Endodermal cell (in vitro differentiated cells): Measurements from ENCODE around the gene KIFC3. TPM values are rescaled to one million over a fixed set of nuclear protein-coding genes. Genes with fewer than 3 reads are reported as not detected.

Source experiments
- DNase-seq: peaks from one replicate; pipeline ENCODE4 v3.0.0-alpha.2; 2017
- H3K27ac ChIP-seq: 2 replicates; pipeline ENCODE4 v1.5.1; 2013; ENCODE audit warnings: mild to moderate bottlenecking, low read depth, low read length, moderate library complexity
- H3K27me3 ChIP-seq: 2 replicates; pipeline ENCODE4 v1.6.1; 2013; ENCODE audit warnings: mild to moderate bottlenecking, low read length, moderate library complexity; ENCODE audit not compliant: insufficient read depth, control insufficient read depth, poor library complexity, severe bottlenecking
- H3K36me3 ChIP-seq: 2 replicates; pipeline ENCODE4 v1.7.0; 2013; ENCODE audit warnings: mild to moderate bottlenecking, low read length, moderate library complexity; ENCODE audit not compliant: control insufficient read depth, insufficient read depth
- H3K4me1 ChIP-seq: one replicate; pipeline ENCODE4 v1.7.0; 2013; ENCODE audit warnings: low read length; ENCODE audit not compliant: control insufficient read depth, insufficient read depth
- H3K4me3 ChIP-seq: 2 replicates; pipeline ENCODE4 v1.5.1; 2013; ENCODE audit warnings: mild to moderate bottlenecking, low read length, moderate library complexity
- H3K9ac ChIP-seq: 2 replicates; pipeline ENCODE4 v1.6.1; 2013; ENCODE audit warnings: mild to moderate bottlenecking, low read length, moderate library complexity; ENCODE audit not compliant: poor library complexity, severe bottlenecking; ENCODE audit errors: extremely low read depth
- H3K9me3 ChIP-seq: 2 replicates; pipeline ENCODE4 v1.6.1; 2013; ENCODE audit warnings: mild to moderate bottlenecking, low read length, moderate library complexity; ENCODE audit not compliant: control insufficient read depth
- H3K27ac Mint-ChIP-seq: 2 replicates; pipeline ENCODE4 v1.8.0; 2020; ENCODE audit warnings: mixed read lengths
- H3K27me3 Mint-ChIP-seq: 2 replicates; pipeline ENCODE4 v1.8.0; 2021; ENCODE audit warnings: mild to moderate bottlenecking, mixed read lengths; ENCODE audit not compliant: insufficient read depth
- H3K36me3 Mint-ChIP-seq: 2 replicates; pipeline ENCODE4 v1.8.0; 2020; ENCODE audit warnings: low read depth, mixed read lengths
- H3K4me1 Mint-ChIP-seq: 2 replicates; pipeline ENCODE4 v1.8.0; 2020; ENCODE audit warnings: mixed read lengths
- H3K4me3 Mint-ChIP-seq: 2 replicates; pipeline ENCODE4 v1.8.0; 2020; ENCODE audit warnings: mild to moderate bottlenecking, moderate library complexity, mixed read lengths
- H3K9me3 Mint-ChIP-seq: 2 replicates; pipeline ENCODE4 v1.8.0; 2020; ENCODE audit warnings: mild to moderate bottlenecking, mixed read lengths
- CTCF ChIP-seq: fragments of 200-600 bp; sonication (generic); conservative IDR thresholded peaks from 2 replicates; pipeline ENCODE4 v1.5.0; 2021; ENCODE audit warnings: antibody characterized with exemption, mild to moderate bottlenecking
- WGBS, 2 experiments: methylation state at CpG; one replicate each; pipeline versions ENCODE4 v1.1.5 to v1.1.7; 2013; ENCODE audit warnings: missing lambda C conversion rate in 2 of 2, mixed read lengths in 1 of 2; ENCODE audit not compliant: insufficient coverage in 1 of 2, insufficient read length in 1 of 2; 5-methylcytosine and 5-hydroxymethylcytosine counted together
- total RNA-seq, 2 donors: library from RNA; stranded (reverse); fragmentation: NEBNext Ultra II Directional in 1 of 2; extraction: Animal tissue kit (Norgen Biotek cat#: 25700) in 1 of 2; gene quantifications; 2 replicates in 1 of 2; 3 replicates in 1 of 2; pipeline ENCODE4 v1.2.1, GENCODE V29; 2021

Gene KIFC3
- total RNA-seq, 2 donors from 2014 or later = 39.2 to 39.3 TPM

GRCh38 chr16:57810197-57811031, 8.1 kb upstream of the KIFC3 start:
- H3K9me3 Mint-ChIP-seq = no peaks in the 10 kb centered on the region
- H3K9ac ChIP-seq = no peak overlapping the region
- H3K36me3 Mint-ChIP-seq = no peaks in the 10 kb centered on the region
- H3K9me3 ChIP-seq = no peaks in the 10 kb centered on the region
- no peaks in the 10 kb centered on the region for H3K27me3 Mint-ChIP-seq
- peak overlapping the region; percentile 94 for H3K27ac Mint-ChIP-seq
- H3K4me1 ChIP-seq = peaks cover 13% of the 10 kb centered on the region
- no peak for TF ChIP-seq CTCF
- peak; percentile 97 for DNase-seq
- 41 to 42% methylated on average over 14 of the region's 14 CpGs for WGBS, 2 experiments
- H3K4me1 Mint-ChIP-seq = peaks cover 32% of the 10 kb centered on the region
- H3K4me3 ChIP-seq = no peak overlapping the region
- H3K4me3 Mint-ChIP-seq = no peak overlapping the region
- no peaks in the 10 kb centered on the region for H3K27me3 ChIP-seq
- no peak overlapping the region for H3K27ac ChIP-seq
- no peaks in the 10 kb centered on the region for H3K36me3 ChIP-seq

GRCh38 chr16:57809276-57810196, 7.2 kb upstream of the KIFC3 start:
- H3K36me3 Mint-ChIP-seq = no peaks in the 10 kb centered on the region
- H3K4me1 ChIP-seq = peaks cover 13% of the 10 kb centered on the region
- H3K4me3 Mint-ChIP-seq = no peak overlapping the region
- no peak for DNase-seq
- H3K9ac ChIP-seq = no peak overlapping the region
- 90 to 92% methylated on average over 12 to 15 of the region's 15 CpGs for WGBS, 2 experiments
- no peaks in the 10 kb centered on the region for H3K36me3 ChIP-seq
- no peak overlapping the region for H3K4me3 ChIP-seq
- no peaks in the 10 kb centered on the region for H3K9me3 Mint-ChIP-seq
- no peaks in the 10 kb centered on the region for H3K27me3 Mint-ChIP-seq
- no peak for TF ChIP-seq CTCF
- no peaks in the 10 kb centered on the region for H3K9me3 ChIP-seq
- H3K27ac ChIP-seq = no peak overlapping the region
- H3K27ac Mint-ChIP-seq = peak overlapping the region; percentile 94
- peaks cover 32% of the 10 kb centered on the region for H3K4me1 Mint-ChIP-seq
- H3K27me3 ChIP-seq = no peaks in the 10 kb centered on the region

GRCh38 chr16:57808589-57809228, 6.4 kb upstream of the KIFC3 start:
- TF ChIP-seq CTCF = no peak
- Histone ChIP-seq H3K36me3 (no peaks in the 10 kb centered on the region), H3K27ac (no peak overlapping the region), H3K4me3 (no peak overlapping the region), H3K9me3 (no peaks in the 10 kb centered on the region), H3K4me1 (peaks cover 13% of the 10 kb centered on the region), H3K9ac (no peak overlapping the region), H3K27me3 (no peaks in the 10 kb centered on the region)
- Mint-ChIP-seq H3K27ac (no peak overlapping the region), H3K36me3 (no peaks in the 10 kb centered on the region), H3K9me3 (no peaks in the 10 kb centered on the region), H3K27me3 (no peaks in the 10 kb centered on the region), H3K4me3 (no peak overlapping the region), H3K4me1 (peaks cover 35% of the 10 kb centered on the region)
- DNase-seq = no peak
- 0 to 55% methylated on average over 1 to 2 of the region's 2 CpGs for WGBS, 2 experiments
